Neural cell (in vitro differentiated cells): Measurements from ENCODE around the gene PRKAG2. TPM values are rescaled to one million over a fixed set of nuclear protein-coding genes. Genes with fewer than 3 reads are reported as not detected.

ENCODE experiments used
- H2AFZ ChIP-seq: fragments of 200-600, 300-800 bp; sonication (generic), shearing (Covaris generic); 2 replicates; pipeline ENCODE4 v1.6.0; 2014; ENCODE audit warnings: low read depth, mild to moderate bottlenecking, antibody characterized with exemption, low read length, moderate library complexity
- H3F3A ChIP-seq: fragments of 200-600 bp; shearing (Covaris generic); 2 replicates; pipeline ENCODE4 v1.6.1; 2016; ENCODE audit warnings: mild to moderate bottlenecking, moderate library complexity, mixed read lengths, antibody characterized with exemption, low read length; ENCODE audit not compliant: insufficient read depth, poor library complexity, severe bottlenecking
- H3K27ac ChIP-seq: fragments of 200-600, 300-800 bp; sonication (generic), shearing (Covaris generic); 2 replicates; pipeline ENCODE4 v1.5.1; 2014; ENCODE audit warnings: mild to moderate bottlenecking, low read length, moderate library complexity
- H3K27me3 ChIP-seq: fragments of 300-800, 200-600 bp; sonication (generic), shearing (Covaris generic); 2 replicates; pipeline ENCODE4 v1.6.0; 2014; ENCODE audit warnings: mild to moderate bottlenecking, low read depth, low read length, moderate library complexity; ENCODE audit not compliant: insufficient read depth
- H3K36me3 ChIP-seq: fragments of 300-800, 200-600 bp; sonication (generic), shearing (Covaris generic); 2 replicates; pipeline ENCODE4 v1.5.1; 2014; ENCODE audit warnings: mild to moderate bottlenecking, antibody characterized with exemption, low read length, moderate library complexity; ENCODE audit not compliant: insufficient read depth
- H3K4me2 ChIP-seq: fragments of 300-800, 200-600 bp; sonication (generic), shearing (Covaris generic); 2 replicates; pipeline ENCODE4 v1.6.0; 2014; ENCODE audit warnings: mild to moderate bottlenecking, low read length
- H3K4me3 ChIP-seq: fragments of 300-800, 200-600 bp; sonication (generic), shearing (Covaris generic); 2 replicates; pipeline ENCODE4 v1.5.1; 2014; ENCODE audit warnings: mild to moderate bottlenecking, low read length, moderate library complexity
- H3K79me2 ChIP-seq: fragments of 200-600 bp; shearing (Covaris generic); replicated peaks from 2 replicates; pipeline ENCODE4 v1.6.0; 2014; ENCODE audit warnings: mild to moderate bottlenecking, low read length, moderate library complexity; ENCODE audit not compliant: insufficient read depth
- H3K9ac ChIP-seq: fragments of 300-800, 200-600 bp; sonication (generic), shearing (Covaris generic); 2 replicates; pipeline ENCODE4 v1.6.1; 2016; ENCODE audit warnings: mild to moderate bottlenecking, low read length, mixed read lengths
- H3K9me2 ChIP-seq: fragments of 200-600 bp; shearing (Covaris generic); 2 replicates; pipeline ENCODE4 v1.6.1; 2016; ENCODE audit warnings: mild to moderate bottlenecking, low read length, mixed read lengths; ENCODE audit not compliant: insufficient read depth
- H3K9me3 ChIP-seq: fragments of 200-600, 300-800 bp; sonication (generic), shearing (Covaris generic); 2 replicates; pipeline ENCODE4 v1.6.1; 2016; ENCODE audit warnings: mild to moderate bottlenecking, mixed run types, low read length, moderate library complexity, mixed read lengths
- H4K20me1 ChIP-seq: fragments of 200-600 bp; shearing (Covaris generic); 2 replicates; pipeline ENCODE4 v1.6.1; 2016; ENCODE audit warnings: mild to moderate bottlenecking, mixed run types; ENCODE audit not compliant: insufficient read depth
- EP300 ChIP-seq: fragments of 450-650 bp; conservative IDR thresholded peaks from 2 replicates; pipeline ENCODE4 v1.6.1; 2014; ENCODE audit warnings: antibody characterized with exemption, mild to moderate bottlenecking, moderate library complexity; ENCODE audit not compliant: poor library complexity, severe bottlenecking
- EZH2 ChIP-seq: fragments of 200-600, 300-800 bp; shearing (Covaris generic), sonication (generic); IDR thresholded peaks from 2 replicates; pipeline ENCODE4 v1.6.1; 2014; ENCODE audit warnings: antibody characterized with exemption, low read length, borderline replicate concordance, mild to moderate bottlenecking; ENCODE audit not compliant: insufficient read depth, poor library complexity, severe bottlenecking
- MXI1 ChIP-seq: fragments of 450-650 bp; conservative IDR thresholded peaks from 2 replicates; pipeline ENCODE4 v1.6.1; 2014; ENCODE audit warnings: antibody characterized with exemption, mild to moderate bottlenecking; ENCODE audit not compliant: poor library complexity, severe bottlenecking
- POLR2AphosphoS5 ChIP-seq: IDR thresholded peaks from 2 replicates; pipeline ENCODE4 v1.6.1; 2012
- RAD21 ChIP-seq: fragments of 450-650 bp; conservative IDR thresholded peaks from 2 replicates; pipeline ENCODE4 v1.6.1; 2014; ENCODE audit warnings: antibody characterized with exemption, mild to moderate bottlenecking, moderate library complexity
- SMC3 ChIP-seq: fragments of 450-650 bp; conservative IDR thresholded peaks from 2 replicates; pipeline ENCODE4 v1.6.1; 2014; ENCODE audit warnings: antibody characterized with exemption, mild to moderate bottlenecking, moderate library complexity; ENCODE audit not compliant: poor library complexity
- TAF1 ChIP-seq: IDR thresholded peaks from 2 replicates; pipeline ENCODE4 v1.6.1; 2012; ENCODE audit warnings: low read depth
- polyA plus RNA-seq: library from polyadenylated mRNA; depleted of rRNA; stranded (reverse); fragments of >200 nt; gene quantifications from 2 replicates; pipeline ENCODE4 v1.2.3, GENCODE V29; 2014
- TF ChIP-seq, protein P1 (sequence below): IDR thresholded peaks from 2 replicates; pipeline ENCODE4 v1.6.1; 2012; ENCODE audit warnings: borderline replicate concordance
- TF ChIP-seq, protein P2 (sequence below): fragments of 450-650 bp; IDR thresholded peaks from 2 replicates; pipeline ENCODE4 v1.5.1; 2014; ENCODE audit warnings: antibody characterized with exemption, mild to moderate bottlenecking, moderate library complexity; ENCODE audit not compliant: poor library complexity, severe bottlenecking

Gene PRKAG2
- polyA plus RNA-seq, 1 donor from 2014 or later = 22.9 TPM

DNA sequence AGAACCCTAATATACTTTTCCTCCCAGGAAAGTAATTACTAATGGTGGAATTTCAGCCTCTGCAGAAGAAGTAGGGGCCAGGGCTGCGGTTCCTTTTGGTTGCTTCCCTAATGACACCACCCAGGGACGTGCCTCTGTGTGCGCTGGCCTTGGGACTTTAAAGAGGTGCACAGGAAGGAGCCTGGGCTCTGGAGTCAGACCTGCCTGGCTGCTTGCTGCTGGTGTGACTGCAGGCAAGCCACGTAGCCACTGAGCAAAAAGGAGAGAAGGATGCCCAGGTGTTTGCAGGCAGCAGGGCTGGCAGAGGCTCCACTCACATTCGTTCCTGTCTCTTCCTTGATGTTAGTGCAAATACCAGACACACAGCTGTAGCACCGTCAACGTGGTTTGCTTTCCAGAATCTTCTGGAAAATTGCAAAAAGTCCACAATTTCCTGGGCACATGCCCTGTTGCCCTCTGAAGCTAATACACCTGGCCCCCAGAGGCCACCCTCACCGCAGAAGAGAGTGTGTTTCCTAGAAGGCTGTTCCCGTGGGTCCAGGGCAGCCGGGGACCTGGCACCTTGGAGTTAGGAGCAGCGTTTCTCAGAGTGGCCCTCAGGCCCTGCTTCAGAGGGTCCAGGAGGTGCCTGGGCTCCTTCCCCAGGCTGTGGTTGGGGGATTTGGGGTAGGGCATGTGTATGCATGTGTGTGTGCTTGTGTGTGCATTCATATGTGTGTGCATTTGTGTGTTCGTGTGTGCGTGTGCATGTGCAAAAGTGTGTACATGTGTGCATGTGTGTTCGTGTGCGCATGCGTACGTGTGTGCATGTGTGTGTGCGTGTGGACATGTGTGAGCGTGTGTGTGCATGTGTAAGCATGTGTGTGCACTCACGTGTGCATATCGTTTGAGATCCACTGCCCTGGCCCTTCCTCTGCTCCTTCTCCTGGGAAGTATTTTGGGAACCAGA, 12.8 kb upstream of the PRKAG2 start:
- Histone ChIP-seq H3K27ac (no peak overlapping the region), H3F3A (no peaks in the 10 kb centered on the region), H3K27me3 (no peaks in the 10 kb centered on the region), H3K4me3 (no peak overlapping the region), H3K9ac (no peak overlapping the region), H3K36me3 (no peaks in the 10 kb centered on the region), H3K79me2 (no peaks in the 10 kb centered on the region), H3K4me2 (no peak overlapping the region), H3K9me3 (no peaks in the 10 kb centered on the region), H4K20me1 (no peaks in the 10 kb centered on the region), H2AFZ (no peak overlapping the region), H3K9me2 (no peaks in the 10 kb centered on the region)
- TF ChIP-seq EZH2 (no peak), POLR2AphosphoS5 (peak; percentile 12)

DNA sequence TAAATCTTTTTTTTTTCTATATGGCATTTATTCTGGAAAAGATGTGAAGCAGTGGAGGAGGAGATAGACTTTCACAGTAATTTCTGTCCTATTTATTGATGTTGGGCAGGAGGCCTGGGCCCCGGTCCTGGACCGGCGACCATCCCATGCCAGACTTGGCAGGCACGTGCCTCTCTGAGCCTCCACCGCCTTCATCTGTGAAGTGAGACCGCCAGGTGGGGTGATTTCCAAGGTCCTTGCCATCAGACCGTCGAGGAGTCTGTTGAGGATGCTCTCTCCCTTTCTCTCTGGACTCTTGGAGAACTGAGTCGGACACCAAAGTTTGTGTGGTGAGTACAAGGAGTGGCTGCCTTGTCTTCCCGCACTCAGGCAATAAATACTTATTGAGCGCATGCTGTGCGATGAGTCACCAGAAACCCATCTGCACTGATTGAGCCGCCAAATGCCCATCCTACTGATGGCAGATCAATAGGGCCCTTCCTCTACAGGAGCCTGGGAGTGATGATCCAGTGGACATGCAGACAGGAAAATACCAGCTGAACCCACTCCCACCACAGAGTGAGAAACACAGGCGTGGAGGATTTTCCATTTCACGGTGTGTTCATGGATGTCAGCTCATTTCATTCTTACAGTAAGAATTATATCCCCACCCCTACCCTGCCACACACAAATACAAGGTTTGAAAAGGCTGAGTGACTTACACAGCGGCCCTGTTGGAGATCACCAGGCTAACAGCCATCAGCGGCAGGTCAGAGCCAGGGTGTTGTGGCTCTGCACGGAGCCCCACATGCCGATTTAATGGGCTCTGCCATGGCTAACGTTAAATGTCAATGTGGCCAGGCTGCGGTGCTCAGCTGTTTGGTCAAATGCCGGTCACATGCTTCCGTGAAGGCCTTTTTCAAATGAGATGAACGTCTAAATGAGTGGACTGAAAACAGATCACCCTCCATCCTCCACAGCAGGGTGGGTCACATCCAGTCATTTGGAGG, 11.5 kb upstream of the PRKAG2 start:
- H3K4me2 ChIP-seq = no peak overlapping the region
- H4K20me1 ChIP-seq = no peaks in the 10 kb centered on the region
- H3F3A ChIP-seq = no peaks in the 10 kb centered on the region
- H3K9ac ChIP-seq = no peak overlapping the region
- TF ChIP-seq RAD21 (no peak), POLR2AphosphoS5 (no peak), EP300 (no peak), TAF1 (no peak), MXI1 (no peak), SMC3 (no peak), EZH2 (no peak)
- TF ChIP-seq, protein P1, sequence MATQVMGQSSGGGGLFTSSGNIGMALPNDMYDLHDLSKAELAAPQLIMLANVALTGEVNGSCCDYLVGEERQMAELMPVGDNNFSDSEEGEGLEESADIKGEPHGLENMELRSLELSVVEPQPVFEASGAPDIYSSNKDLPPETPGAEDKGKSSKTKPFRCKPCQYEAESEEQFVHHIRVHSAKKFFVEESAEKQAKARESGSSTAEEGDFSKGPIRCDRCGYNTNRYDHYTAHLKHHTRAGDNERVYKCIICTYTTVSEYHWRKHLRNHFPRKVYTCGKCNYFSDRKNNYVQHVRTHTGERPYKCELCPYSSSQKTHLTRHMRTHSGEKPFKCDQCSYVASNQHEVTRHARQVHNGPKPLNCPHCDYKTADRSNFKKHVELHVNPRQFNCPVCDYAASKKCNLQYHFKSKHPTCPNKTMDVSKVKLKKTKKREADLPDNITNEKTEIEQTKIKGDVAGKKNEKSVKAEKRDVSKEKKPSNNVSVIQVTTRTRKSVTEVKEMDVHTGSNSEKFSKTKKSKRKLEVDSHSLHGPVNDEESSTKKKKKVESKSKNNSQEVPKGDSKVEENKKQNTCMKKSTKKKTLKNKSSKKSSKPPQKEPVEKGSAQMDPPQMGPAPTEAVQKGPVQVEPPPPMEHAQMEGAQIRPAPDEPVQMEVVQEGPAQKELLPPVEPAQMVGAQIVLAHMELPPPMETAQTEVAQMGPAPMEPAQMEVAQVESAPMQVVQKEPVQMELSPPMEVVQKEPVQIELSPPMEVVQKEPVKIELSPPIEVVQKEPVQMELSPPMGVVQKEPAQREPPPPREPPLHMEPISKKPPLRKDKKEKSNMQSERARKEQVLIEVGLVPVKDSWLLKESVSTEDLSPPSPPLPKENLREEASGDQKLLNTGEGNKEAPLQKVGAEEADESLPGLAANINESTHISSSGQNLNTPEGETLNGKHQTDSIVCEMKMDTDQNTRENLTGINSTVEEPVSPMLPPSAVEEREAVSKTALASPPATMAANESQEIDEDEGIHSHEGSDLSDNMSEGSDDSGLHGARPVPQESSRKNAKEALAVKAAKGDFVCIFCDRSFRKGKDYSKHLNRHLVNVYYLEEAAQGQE = no peak
- TF ChIP-seq, protein P2, sequence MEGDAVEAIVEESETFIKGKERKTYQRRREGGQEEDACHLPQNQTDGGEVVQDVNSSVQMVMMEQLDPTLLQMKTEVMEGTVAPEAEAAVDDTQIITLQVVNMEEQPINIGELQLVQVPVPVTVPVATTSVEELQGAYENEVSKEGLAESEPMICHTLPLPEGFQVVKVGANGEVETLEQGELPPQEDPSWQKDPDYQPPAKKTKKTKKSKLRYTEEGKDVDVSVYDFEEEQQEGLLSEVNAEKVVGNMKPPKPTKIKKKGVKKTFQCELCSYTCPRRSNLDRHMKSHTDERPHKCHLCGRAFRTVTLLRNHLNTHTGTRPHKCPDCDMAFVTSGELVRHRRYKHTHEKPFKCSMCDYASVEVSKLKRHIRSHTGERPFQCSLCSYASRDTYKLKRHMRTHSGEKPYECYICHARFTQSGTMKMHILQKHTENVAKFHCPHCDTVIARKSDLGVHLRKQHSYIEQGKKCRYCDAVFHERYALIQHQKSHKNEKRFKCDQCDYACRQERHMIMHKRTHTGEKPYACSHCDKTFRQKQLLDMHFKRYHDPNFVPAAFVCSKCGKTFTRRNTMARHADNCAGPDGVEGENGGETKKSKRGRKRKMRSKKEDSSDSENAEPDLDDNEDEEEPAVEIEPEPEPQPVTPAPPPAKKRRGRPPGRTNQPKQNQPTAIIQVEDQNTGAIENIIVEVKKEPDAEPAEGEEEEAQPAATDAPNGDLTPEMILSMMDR = no peak
- no peaks in the 10 kb centered on the region for H3K9me3 ChIP-seq
- no peak overlapping the region for H2AFZ ChIP-seq
- H3K4me3 ChIP-seq = no peak overlapping the region
- no peaks in the 10 kb centered on the region for H3K27me3 ChIP-seq
- no peaks in the 10 kb centered on the region for H3K9me2 ChIP-seq
- no peaks in the 10 kb centered on the region for H3K36me3 ChIP-seq
- H3K27ac ChIP-seq = no peak overlapping the region
- H3K79me2 ChIP-seq = no peaks in the 10 kb centered on the region
